Measurements from ENCODE around the gene HDAC4.

HDAC4 gene

GRCh38 chr2:239164335-239164871, 236.4 kb downstream of the HDAC4 start:
- no peak for DNase-seq

DNA sequence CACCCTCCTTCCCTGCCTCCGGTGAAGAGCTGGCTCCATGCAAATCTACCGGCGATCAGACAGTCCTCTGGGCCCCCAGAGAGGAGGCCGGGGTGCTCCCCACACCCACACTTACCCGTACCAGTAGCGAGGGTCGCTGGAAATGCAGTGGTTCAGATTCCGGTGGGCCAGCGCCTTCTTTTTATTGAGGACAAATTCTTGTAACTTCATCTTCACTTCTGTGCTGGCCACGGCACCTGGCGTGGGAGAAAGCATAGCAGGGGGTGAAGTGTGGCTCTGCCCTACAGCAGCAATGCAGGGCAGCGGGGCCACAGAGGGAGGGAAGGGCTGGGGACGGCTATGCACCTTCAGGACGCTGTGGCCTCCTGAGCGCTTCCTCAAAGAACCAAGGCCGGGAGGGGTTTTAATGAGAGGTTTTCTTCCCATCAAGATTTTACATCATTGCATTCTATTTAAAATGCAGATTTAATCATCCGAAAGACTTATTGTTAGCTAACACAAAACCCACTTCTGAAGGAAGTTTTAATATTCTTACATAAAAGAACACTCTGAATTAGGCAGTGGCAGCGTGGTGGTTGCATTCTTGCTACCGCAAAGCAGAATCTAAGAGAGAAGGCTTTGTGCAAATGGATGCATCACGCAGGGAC, 237.0 kb downstream of the HDAC4 start:
- no peak for DNase-seq

GRCh38 chr2:239162976-239163687, 237.7 kb downstream of the HDAC4 start:
- DNase-seq = no peak

- no peak for DNase-seq
Measured at GRCh38 chr2:239162141-239162821, 238.5 kb downstream of the HDAC4 start.

GRCh38 chr2:239161711-239162140, 239.1 kb downstream of the HDAC4 start:
- no peak for DNase-seq

DNA sequence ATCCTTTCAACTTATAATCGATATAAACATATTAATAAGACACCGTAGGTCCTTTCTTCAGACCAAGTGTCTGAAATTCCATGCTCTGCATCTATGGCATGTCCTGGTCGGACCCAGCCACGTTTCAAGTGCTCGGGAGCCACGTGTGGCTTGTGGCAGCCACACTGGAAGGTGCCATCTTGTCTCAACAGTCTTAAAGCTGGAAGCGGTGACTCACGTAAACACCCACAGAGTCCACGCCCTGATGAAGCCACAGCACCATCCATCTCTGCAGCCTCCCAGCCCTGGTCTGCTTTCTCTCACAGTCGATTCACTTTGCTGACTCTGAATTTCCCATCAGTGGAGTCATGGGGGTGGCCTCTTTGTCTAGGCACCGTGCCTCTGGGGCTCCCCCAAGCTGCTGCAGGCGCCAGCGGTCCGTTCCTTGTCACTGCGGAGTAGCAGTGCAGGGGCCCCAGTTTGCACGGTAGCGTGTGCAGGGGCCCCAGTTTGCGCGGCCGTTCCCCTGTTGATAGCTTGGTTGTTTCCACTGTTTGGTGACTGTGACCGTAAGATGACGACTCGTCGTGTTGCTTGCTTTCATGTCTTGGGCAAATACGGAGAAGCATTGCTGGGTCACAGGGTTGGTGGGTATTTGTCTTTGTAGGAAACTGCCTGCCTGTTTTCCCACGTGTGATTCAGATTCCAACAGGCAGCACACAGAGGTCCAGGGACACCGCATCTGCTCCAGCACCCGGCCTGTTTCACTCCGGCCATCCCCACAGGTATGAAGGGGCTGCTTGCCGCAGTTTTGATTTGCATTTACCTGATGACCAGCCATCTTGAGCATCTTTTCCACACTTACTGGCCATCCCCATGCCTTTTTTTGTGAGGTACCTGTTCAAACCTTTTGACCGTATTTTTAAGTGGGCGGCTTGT, 240.3 kb downstream of the HDAC4 start:
- peak in 1 of 3 donors; percentile 12 for DNase-seq

- no peak for DNase-seq
Measured at GRCh38 chr2:239159476-239159911, 241.3 kb downstream of the HDAC4 start.

GRCh38 chr2:239158641-239159475, 242.0 kb downstream of the HDAC4 start:
- DNase-seq = no peak

GRCh38 chr2:239157771-239158170, 243.0 kb downstream of the HDAC4 start:
- peak in 1 of 3 donors; percentile 17 for DNase-seq

GRCh38 chr2:239157269-239157668, 243.6 kb downstream of the HDAC4 start:
- DNase-seq = no peak

GRCh38 chr2:239156516-239157265, 244.1 kb downstream of the HDAC4 start:
- DNase-seq = no peak

- no peak for DNase-seq
Measured at GRCh38 chr2:239155806-239156480, 244.9 kb downstream of the HDAC4 start.

- no peak for DNase-seq
Measured at GRCh38 chr2:239154971-239155805, 245.6 kb downstream of the HDAC4 start.

DNA sequence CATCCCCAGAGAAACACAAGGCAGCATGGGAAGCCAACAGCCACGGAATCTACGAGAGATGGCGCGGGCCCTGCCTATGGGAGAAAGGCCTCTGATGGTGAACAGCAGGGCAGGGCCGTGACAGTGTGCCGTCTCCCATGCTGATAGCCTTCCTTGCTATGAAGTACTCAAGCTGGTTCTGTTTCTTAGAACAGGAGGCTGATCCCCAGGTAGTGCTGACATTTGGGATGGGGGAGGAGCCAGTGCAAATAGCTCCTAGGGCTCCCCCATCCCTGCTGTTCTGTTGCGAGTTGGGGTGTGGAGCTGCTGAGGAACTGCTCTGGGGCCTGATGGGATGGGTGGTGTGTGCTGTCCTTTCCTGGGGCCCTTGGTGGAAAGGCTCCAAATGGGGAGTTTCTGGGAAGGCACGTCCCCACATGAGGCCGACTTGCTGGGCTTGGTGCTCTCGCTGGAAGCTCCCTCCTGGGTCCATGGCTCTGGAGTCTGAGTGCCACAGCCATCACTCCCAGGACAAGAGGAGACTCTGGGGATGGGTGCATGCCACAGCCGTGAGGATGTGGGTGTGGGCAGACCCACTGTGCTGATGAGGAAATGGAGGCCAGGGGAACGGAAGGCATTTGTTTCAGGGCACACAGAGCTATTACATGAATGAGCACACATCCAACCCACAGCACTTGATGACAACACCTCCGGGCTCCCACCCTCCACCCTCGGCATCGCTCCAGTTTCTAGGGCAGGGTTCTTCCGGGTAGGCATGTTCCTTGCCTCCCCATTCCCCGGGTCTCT, 246.8 kb downstream of the HDAC4 start:
- DNase-seq = no peak

GRCh38 chr2:239152916-239153305, 247.9 kb downstream of the HDAC4 start:
- DNase-seq = no peak

DNA sequence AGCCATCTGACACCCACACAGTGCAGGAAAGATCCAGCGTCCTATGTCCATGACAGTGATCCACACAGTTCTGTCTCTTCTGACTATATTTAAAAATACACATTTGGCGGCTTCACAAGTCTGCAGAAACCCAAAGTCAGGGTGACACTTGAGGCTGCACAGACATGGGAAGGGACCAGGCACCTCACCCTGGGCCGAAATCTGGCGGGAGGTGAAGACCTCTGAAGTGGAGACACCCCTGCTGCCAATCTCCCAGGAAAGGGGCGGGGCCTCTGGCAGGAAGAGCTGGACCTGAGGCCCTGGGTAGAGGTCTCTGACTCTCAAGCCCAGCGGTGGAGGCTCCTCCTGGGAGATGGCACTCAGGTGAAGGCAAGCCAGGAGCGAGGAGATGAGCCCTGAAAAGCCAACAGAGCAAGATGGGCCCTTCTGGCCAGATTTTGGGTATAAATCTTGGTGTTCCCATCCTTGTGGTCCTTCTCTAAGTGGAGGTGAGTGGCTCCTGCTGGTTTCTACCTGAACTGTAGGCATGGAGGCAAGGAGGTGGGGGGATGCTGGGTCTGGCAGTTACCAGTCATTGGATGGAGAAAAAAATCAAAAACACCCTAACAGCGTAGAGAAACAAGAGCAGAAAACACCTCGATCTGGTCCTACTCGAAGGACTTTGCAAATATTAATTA, 248.4 kb downstream of the HDAC4 start:
- DNase-seq = no peak

GRCh38 chr2:239151201-239152131, 249.4 kb downstream of the HDAC4 start:
- DNase-seq = no peak

Data from suppressor macrophage treated with lipopolysaccharide for 1 hour (primary cell).